Esophagus squamous epithelium (tissue), 4 donors: ENCODE results near the gene TCF23.

Experiments
- CTCF ChIP-seq, 6 experiments: fragments of 450-650 bp in 4 of 6; fragments of 200-600 bp in 2 of 6; sonication (generic) in 2 of 6; IDR thresholded peaks; one replicate each; pipeline ENCODE4 v1.5.1; 2016 to 2019; ENCODE audit warnings: antibody characterized with exemption in 6 of 6, mild to moderate bottlenecking in 4 of 6, moderate library complexity in 4 of 6
- POLR2A ChIP-seq, 4 donors: fragments of 450-650 bp; IDR thresholded peaks; one replicate each; pipeline ENCODE4 v1.6.1; 2017; ENCODE audit warnings: antibody characterized with exemption in 4 of 4, mild to moderate bottlenecking in 4 of 4, moderate library complexity in 3 of 4

GRCh38 chr2:27128668-27129571 is 19.9 kb upstream of the TCF23 start:
- TF ChIP-seq CTCF (IDR thresholded peaks at IDR 0.05) (no peak), POLR2A (IDR thresholded peaks at IDR 0.05) (no peak)
